HCT116 (cell line): ENCODE measurements around the gene PRSS57.

ENCODE experiments used
- ATF3 ChIP-seq: IDR thresholded peaks from 2 replicates; pipeline ENCODE4 v1.6.1; 2012
- CBX3 ChIP-seq: IDR thresholded peaks from 2 replicates; pipeline ENCODE4 v1.6.1; 2012; ENCODE audit warnings: low read depth
- EZH2 ChIP-seq: fragments of 200-600 bp; sonication (generic); IDR thresholded peaks from 2 replicates; pipeline ENCODE4 v1.6.1; 2017; ENCODE audit warnings: antibody characterized with exemption, mixed run types
- JUND ChIP-seq: IDR thresholded peaks from 2 replicates; pipeline ENCODE4 v1.6.1; 2012
- POLR2A ChIP-seq: IDR thresholded peaks from 2 replicates; pipeline ENCODE4 v1.7.0; 2011; ENCODE audit warnings: borderline replicate concordance; ENCODE audit not compliant: insufficient read depth, insufficient read length; ENCODE audit errors: extremely low read depth
- RAD21 ChIP-seq: IDR thresholded peaks from 2 replicates; pipeline ENCODE4 v1.6.1; 2012; ENCODE audit warnings: low read depth, mild to moderate bottlenecking
- REST ChIP-seq: IDR thresholded peaks from 2 replicates; pipeline ENCODE4 v1.6.1; 2012; ENCODE audit warnings: low read depth
- SIN3A ChIP-seq: IDR thresholded peaks from 2 replicates; pipeline ENCODE4 v1.6.1; 2012; ENCODE audit warnings: low read depth
- TF ChIP-seq, protein P1 (sequence below), 3 experiments: fragments of 200-600 bp in 1 of 3; sonication (generic) in 1 of 3; IDR thresholded peaks in 2 of 3; conservative IDR thresholded peaks in 1 of 3; 2 replicates each; pipeline ENCODE4 v1.5.1; 2012 to 2017; ENCODE audit warnings: low read depth in 2 of 3, low read length in 2 of 3, antibody characterized with exemption in 1 of 3, borderline replicate concordance in 1 of 3, control low read depth in 1 of 3, mild to moderate bottlenecking in 1 of 3, mixed read lengths in 1 of 3, mixed run types in 1 of 3, moderate library complexity in 1 of 3; ENCODE audit not compliant: insufficient read depth in 1 of 3

GRCh38 chr19:645912-646778 lies 49.1 kb downstream of the PRSS57 start:
- no peak for TF ChIP-seq EZH2
- TF ChIP-seq ATF3, result no peak
- TF ChIP-seq SIN3A, result no peak
- TF ChIP-seq, protein P1, sequence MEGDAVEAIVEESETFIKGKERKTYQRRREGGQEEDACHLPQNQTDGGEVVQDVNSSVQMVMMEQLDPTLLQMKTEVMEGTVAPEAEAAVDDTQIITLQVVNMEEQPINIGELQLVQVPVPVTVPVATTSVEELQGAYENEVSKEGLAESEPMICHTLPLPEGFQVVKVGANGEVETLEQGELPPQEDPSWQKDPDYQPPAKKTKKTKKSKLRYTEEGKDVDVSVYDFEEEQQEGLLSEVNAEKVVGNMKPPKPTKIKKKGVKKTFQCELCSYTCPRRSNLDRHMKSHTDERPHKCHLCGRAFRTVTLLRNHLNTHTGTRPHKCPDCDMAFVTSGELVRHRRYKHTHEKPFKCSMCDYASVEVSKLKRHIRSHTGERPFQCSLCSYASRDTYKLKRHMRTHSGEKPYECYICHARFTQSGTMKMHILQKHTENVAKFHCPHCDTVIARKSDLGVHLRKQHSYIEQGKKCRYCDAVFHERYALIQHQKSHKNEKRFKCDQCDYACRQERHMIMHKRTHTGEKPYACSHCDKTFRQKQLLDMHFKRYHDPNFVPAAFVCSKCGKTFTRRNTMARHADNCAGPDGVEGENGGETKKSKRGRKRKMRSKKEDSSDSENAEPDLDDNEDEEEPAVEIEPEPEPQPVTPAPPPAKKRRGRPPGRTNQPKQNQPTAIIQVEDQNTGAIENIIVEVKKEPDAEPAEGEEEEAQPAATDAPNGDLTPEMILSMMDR (IDR thresholded peaks at IDR 0.05 in 2 of 3, conservative IDR thresholded peaks at IDR 0.05 in 1 of 3; ENCODE audit: borderline replicate concordance in 1 of 3, insufficient read depth in 1 of 3, low read depth in 2 of 3, low read length in 2 of 3), result no peak
- no peak for TF ChIP-seq CBX3
- TF ChIP-seq JUND, result no peak
- TF ChIP-seq POLR2A, result no peak
- no peak for TF ChIP-seq RAD21
- no peak for TF ChIP-seq REST
